Mesodermal cell (in vitro differentiated cells): ENCODE measurements around the gene PXMP4. TPM values are rescaled to one million over a fixed set of nuclear protein-coding genes. Genes with fewer than 3 reads are reported as not detected.
"Not testable (repeated sequence)": the region's sequence is repeated elsewhere in the genome, so short reads cannot be mapped to it uniquely, and the experiment has no call there.

Source experiments
- H3K27ac ChIP-seq: 2 replicates; pipeline ENCODE4 v1.7.0; 2013; ENCODE audit warnings: mild to moderate bottlenecking, low read depth, low read length, moderate library complexity; ENCODE audit not compliant: severe bottlenecking
- H3K36me3 ChIP-seq: 2 replicates; pipeline ENCODE4 v1.7.1; 2013; ENCODE audit warnings: mild to moderate bottlenecking, low read length, moderate library complexity; ENCODE audit not compliant: control insufficient read depth, insufficient read depth
- H3K4me1 ChIP-seq: one replicate; pipeline ENCODE4 v1.7.1; 2013; ENCODE audit warnings: mild to moderate bottlenecking, low read length; ENCODE audit not compliant: insufficient read depth, control insufficient read depth, poor library complexity, severe bottlenecking
- H3K4me3 ChIP-seq: 2 replicates; pipeline ENCODE4 v1.7.0; 2013; ENCODE audit warnings: low read length, control low read depth, mild to moderate bottlenecking; ENCODE audit not compliant: insufficient read depth, poor library complexity, severe bottlenecking; ENCODE audit errors: extremely low read depth
- H3K9me3 ChIP-seq: 2 replicates; pipeline ENCODE4 v1.7.1; 2013; ENCODE audit warnings: mild to moderate bottlenecking, low read length, moderate library complexity; ENCODE audit not compliant: control insufficient read depth
- WGBS, 2 experiments: methylation state at CpG; one replicate each; pipeline ENCODE4 v1.1.5; 2013; ENCODE audit warnings: missing lambda C conversion rate in 2 of 2; ENCODE audit not compliant: insufficient coverage in 2 of 2; 5-methylcytosine and 5-hydroxymethylcytosine counted together
- polyA plus RNA-seq, 2 experiments: library from polyadenylated mRNA; stranded (reverse); fragments of 50-300 nt; gene quantifications; one replicate each; pipeline ENCODE4 v1.2.3, GENCODE V29; 2013

Gene PXMP4, protein sequence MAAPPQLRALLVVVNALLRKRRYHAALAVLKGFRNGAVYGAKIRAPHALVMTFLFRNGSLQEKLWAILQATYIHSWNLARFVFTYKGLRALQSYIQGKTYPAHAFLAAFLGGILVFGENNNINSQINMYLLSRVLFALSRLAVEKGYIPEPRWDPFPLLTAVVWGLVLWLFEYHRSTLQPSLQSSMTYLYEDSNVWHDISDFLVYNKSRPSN
- polyA plus RNA-seq (2013, experiment 1 of 2), result 2.0 TPM
- polyA plus RNA-seq (2013, experiment 2 of 2), result 2.1 TPM

DNA sequence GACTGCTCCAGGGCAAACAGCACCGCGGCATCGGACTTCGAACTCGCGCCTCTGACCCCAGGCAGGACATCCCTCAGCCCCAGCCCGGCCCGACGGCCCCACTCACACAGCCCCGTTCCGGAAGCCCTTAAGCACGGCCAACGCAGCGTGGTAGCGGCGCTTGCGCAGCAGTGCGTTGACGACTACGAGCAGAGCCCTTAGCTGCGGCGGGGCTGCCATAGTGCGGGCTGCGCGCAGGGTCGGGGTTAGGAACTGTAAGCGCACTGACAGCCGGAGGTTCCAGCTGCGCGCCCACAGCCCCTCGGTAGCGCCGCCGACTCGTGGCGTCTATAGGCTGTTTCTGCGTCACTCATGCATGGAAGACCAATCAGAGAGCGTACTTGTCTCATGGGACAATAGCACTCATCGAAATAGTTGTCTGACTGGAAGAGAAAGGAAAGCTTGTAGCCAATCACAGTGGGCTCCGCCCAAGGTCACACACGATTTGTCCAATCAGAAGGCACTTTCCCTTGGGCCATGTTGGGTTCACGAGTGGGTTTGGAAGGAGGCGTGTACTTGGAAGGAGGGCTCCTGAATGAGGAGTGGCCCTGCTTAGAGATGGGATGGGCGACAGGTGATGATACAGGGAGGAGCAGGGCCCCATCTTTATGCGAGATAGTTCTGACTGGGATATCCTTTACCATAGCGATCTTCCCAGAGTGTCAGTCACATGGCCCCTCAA lies at the start of gene PXMP4:
PXMP4 (minus strand) TSS at position 322 of the 721 bp plus-strand sequence; CDS start at position 219, 103 bp downstream.
- H3K9me3 ChIP-seq, result no peaks in the 10 kb centered on the region
- H3K4me3 ChIP-seq, result peak within 1 kb of the TSS; percentile 33
- no peak within 1 kb of the TSS for H3K27ac ChIP-seq
- WGBS, 2 experiments, result 51 to 70% methylated on average over 39 to 46 of the region's 46 CpGs
- no peaks in the 10 kb centered on the region for H3K4me1 ChIP-seq
- no peaks in the 10 kb centered on the region for H3K36me3 ChIP-seq

DNA sequence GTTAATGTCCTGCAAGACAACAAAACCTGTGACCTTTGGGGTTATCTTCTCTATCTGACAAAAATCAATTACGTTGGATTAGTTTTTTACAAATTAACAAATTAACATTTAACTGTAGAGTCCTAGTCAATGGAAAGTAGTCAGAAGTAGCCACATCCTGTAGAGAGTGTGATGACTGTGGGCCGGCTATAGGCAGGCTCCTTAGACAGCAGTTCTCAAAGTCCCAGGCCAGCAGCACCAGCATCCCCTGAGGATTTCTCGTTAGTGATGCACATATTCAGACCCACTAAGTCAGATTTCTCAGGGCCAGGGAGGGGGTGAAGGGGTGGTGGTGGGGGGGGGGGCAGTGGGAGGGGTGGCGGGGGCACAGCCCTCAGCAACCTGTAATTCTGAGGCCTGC lies 48.9 kb upstream of the PXMP4 start:
- Histone ChIP-seq H3K36me3 (peaks cover 5% of the 10 kb centered on the region), H3K4me1 (no peaks in the 10 kb centered on the region), H3K27ac (no peak overlapping the region), H3K9me3 (no peaks in the 10 kb centered on the region), H3K4me3 (no peak overlapping the region)
- WGBS, 2 experiments, result 80 to 88% methylated on average over 1 of the region's 4 CpGs

DNA sequence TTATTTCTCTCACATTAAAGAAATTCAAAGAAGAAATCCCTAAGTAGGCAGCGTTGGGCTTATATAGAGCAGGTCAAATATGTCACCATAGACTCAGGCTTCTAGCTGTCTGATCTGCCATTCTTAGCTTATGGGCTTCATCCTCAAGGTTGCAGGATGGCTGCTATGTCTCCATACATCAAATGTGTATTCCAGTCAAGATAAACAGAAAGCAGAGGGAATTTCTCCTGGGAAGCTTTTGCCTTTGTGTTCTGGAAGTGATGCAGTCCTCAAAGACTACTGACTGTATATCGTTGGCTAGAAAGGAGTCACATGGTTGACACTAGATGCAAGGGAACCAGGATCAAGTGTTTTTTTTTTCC lies 47.6 kb upstream of the PXMP4 start:
- no peak overlapping the region for H3K4me3 ChIP-seq
- H3K4me1 ChIP-seq, result no peaks in the 10 kb centered on the region
- WGBS, 2 experiments, result 80 to 85% methylated on average over 2 of the region's 2 CpGs
- no peak overlapping the region for H3K27ac ChIP-seq
- H3K36me3 ChIP-seq, result peaks cover 5% of the 10 kb centered on the region
- no peaks in the 10 kb centered on the region for H3K9me3 ChIP-seq

DNA sequence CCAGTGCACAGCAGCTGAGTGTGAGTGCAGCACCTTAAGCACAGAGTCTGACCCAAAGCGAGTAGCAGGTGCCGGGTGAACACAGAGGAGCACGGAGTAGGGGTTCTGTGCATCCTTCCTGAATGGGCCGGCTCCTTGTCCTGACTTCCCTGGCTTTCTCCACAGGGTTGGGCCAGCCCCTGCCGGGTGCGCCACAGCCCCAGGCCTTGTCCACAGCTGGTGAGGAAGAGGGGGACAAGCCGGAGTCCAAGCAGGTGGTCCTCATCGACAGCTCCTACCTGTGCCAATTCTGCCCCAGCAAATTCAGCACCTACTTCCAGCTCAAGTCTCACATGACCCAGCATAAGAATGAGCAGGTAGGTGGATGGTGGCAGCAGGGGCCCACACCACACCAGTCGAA lies 46.6 kb upstream of the PXMP4 start:
- Histone ChIP-seq H3K9me3 (no peaks in the 10 kb centered on the region), H3K27ac (no peak overlapping the region), H3K4me3 (no peak overlapping the region), H3K36me3 (peaks cover 8% of the 10 kb centered on the region), H3K4me1 (no peaks in the 10 kb centered on the region)
- 87 to 96% methylated on average over 7 of the region's 9 CpGs for WGBS, 2 experiments

DNA sequence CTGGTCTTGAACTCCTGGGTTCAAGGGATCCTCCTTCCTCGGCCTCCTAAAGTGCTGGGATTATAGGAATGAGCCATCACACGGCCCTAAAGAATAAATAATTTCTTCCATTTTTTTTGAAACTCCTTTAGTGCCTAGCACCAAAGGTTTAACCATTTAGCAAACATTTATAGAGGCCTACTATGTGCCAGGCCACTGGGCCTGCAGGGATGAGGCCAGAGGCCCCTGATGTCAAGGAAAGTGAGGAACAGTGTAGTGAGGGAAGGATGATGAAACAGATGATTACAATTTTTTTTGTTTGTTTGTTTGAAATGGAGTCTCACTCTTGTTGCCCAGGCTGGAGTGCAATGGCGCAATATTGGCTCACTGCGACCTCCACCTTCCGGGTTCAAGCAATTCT lies 45.5 kb upstream of the PXMP4 start:
- no peak overlapping the region for H3K4me3 ChIP-seq
- H3K9me3 ChIP-seq, result no peaks in the 10 kb centered on the region
- H3K27ac ChIP-seq, result no peak overlapping the region
- H3K36me3 ChIP-seq, result peaks cover 8% of the 10 kb centered on the region
- no peaks in the 10 kb centered on the region for H3K4me1 ChIP-seq
- 94 to 96% methylated on average over 3 to 5 of the region's 5 CpGs for WGBS, 2 experiments

DNA sequence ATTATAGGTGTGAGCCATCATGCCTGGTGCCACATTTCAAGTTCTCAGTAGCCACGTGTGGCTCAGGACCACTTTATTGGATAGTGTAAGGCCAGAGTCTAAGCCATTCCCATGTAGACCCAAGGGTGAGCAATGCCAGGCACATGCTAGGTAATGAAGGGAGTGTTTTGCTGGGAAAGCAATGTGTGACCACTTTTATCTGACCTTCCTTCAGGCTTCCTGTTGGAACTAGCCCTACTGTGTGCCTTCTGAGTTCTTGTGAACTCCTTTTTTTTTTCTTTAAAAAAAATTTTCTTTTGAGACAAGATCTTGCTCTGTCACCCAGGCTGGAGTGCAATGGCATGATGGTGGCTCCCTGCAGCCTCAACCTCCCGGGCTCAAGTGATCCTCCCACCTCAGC lies 45.0 kb upstream of the PXMP4 start:
- peaks cover 8% of the 10 kb centered on the region for H3K36me3 ChIP-seq
- 78 to 82% methylated on average over 1 of the region's 2 CpGs for WGBS, 2 experiments
- no peak overlapping the region for H3K27ac ChIP-seq
- H3K9me3 ChIP-seq, result no peaks in the 10 kb centered on the region
- no peak overlapping the region for H3K4me3 ChIP-seq
- H3K4me1 ChIP-seq, result no peaks in the 10 kb centered on the region

DNA sequence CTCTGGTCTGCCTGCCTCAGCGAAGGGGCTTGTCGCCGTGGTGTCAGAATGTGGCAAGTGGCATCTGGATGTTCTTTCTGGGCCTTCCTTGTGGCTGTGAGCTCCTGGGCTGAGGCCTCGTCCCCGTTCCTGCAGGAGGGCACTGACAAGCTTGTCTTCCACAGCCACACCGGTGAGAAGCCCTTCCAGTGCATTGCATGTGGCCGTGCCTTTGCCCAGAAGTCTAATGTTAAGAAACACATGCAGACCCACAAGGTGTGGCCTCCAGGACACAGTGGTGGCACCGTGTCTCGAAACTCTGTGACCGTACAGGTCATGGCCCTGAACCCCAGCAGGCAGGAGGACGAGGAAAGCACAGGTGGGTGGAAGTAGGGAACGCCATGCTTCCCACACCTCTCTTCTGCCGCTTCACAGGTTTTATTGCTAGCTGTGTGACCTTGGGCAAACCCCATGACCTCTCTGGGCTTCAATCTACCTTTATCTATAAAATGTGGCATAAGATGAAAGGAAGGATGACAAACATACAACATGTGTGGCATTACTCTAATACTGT lies 41.7 kb upstream of the PXMP4 start:
- 94 to 95% methylated on average over 9 to 12 of the region's 13 CpGs for WGBS, 2 experiments
- H3K27ac ChIP-seq, result no peak overlapping the region
- H3K4me3 ChIP-seq, result no peak overlapping the region

DNA sequence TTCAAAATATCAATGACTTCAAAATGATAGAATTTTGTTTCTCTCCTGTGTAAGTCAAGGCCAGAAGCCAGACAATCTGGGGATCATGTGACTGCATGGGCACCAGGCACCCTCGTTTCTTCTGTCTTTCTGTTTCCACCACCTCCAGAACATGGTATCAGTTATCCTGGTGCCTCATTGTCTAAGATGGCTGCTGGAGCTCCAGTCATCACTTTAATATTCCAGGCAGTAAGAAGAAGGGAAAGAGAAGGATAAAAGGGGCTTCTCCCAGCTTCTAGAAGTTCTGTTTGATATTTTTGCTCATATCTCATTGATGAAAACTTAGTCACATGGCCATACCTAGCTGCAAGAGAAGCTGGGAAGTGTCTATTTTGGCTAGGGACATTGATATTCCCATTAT lies 37.3 kb upstream of the PXMP4 start:
- no peaks in the 10 kb centered on the region for H3K4me1 ChIP-seq
- peaks cover 6% of the 10 kb centered on the region for H3K9me3 ChIP-seq
- no peak overlapping the region for H3K27ac ChIP-seq
- peaks cover 28% of the 10 kb centered on the region for H3K36me3 ChIP-seq
- WGBS, 2 experiments, result 86% methylated on average over 1 of the region's 1 CpG; no CpG with 5 or more reads in 1 of the 2 experiments
- no peak overlapping the region for H3K4me3 ChIP-seq

More for the DNA sequence above, 41.7 kb upstream of the PXMP4 start:
- H3K9me3 ChIP-seq, result peaks cover 6% of the 10 kb centered on the region
- no peaks in the 10 kb centered on the region for H3K4me1 ChIP-seq
- H3K36me3 ChIP-seq, result peaks cover 12% of the 10 kb centered on the region

DNA sequence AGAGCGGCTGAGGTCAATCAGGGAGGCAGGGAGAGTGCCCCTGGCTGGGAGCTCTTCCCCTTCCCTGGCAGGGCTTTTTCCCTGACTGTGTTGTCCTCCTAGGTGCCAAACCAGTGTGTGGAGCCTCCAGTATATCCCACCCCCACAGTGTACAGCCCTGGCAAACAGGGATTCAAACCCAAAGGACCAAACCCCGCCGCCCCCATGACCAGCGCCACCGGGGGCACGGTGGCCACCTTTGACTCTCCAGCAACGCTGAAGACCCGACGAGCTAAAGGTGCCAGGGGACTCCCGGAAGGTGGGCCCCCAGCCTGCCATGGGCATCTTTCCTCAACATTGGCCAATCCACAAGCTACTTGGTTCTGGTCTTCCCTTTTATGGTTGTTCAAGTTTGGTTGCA lies 36.9 kb upstream of the PXMP4 start:
- peaks cover 6% of the 10 kb centered on the region for H3K9me3 ChIP-seq
- no peak overlapping the region for H3K27ac ChIP-seq
- 96 to 99% methylated on average over 9 to 10 of the region's 10 CpGs for WGBS, 2 experiments
- H3K36me3 ChIP-seq, result peaks cover 27% of the 10 kb centered on the region
- no peaks in the 10 kb centered on the region for H3K4me1 ChIP-seq
- no peak overlapping the region for H3K4me3 ChIP-seq

DNA sequence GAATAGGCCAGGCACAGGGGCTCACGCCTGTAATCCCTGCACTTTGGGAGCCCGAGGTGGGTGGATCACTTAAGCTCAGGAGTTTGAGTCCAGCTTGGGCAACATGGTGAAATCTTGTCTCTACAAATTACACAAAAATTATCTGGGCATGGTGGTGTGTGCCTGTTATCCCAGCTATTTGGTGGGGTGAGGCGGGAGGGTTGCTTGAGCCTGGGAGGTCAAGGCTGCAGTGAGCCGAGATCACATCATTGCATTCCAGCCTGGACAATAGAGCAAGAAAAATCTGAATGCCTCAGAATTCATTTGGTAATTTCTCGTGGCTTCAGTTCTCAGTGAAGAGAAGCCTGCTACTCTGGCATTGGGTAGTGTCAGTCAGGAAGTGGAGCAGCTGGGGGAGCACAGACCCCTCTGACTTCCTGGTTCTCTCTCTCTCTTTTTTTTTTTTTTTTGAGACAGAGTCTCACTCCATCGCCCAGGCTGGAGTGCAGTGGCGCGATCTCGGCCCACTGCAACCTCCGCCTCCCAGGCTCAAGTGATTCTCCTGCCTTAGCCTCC lies 35.9 kb upstream of the PXMP4 start:
- WGBS, 2 experiments, result 88 to 93% methylated on average over 5 to 6 of the region's 10 CpGs
- H3K27ac ChIP-seq, result peak overlapping the region; percentile 23

More for the DNA sequence above, 35.9 kb upstream of the PXMP4 start:
- peaks cover 25% of the 10 kb centered on the region for H3K36me3 ChIP-seq
- not testable (repeated sequence) for H3K4me3 ChIP-seq, H3K4me1 ChIP-seq, H3K9me3 ChIP-seq
